Activated CD4-positive, alpha-beta T cell treated with anti-CD3 and anti-CD28 coated beads for 36 hours (primary cell): ENCODE data around the gene TAS1R3. TPM values are rescaled to one million over a fixed set of nuclear protein-coding genes. Genes with fewer than 3 reads are reported as not detected.

Source experiments
- ATAC-seq: fragments of 200-7000 bp; cut with Tn5 transposase; one replicate; pipeline ENCODE4 v1.10.0; 2021; ENCODE audit warnings: mild to moderate bottlenecking, moderate library complexity
- CTCF ChIA-PET: fragments of 350-600 bp; sonication (Branson Sonifier 250); formaldehyde crosslinking; loops from one replicate; lab custom pipeline; 2021; ENCODE audit warnings: antibody characterized with exemption; lab: Charles Lee
- POLR2A ChIA-PET: fragments of 350-600 bp; sonication (Branson Sonifier 250); formaldehyde crosslinking; loops from one replicate; lab custom pipeline; 2021; ENCODE audit warnings: antibody characterized with exemption, inconsistent platforms; lab: Charles Lee
- DNase-seq: peaks from one replicate; pipeline ENCODE4 v3.0.0-alpha.2; 2020
- H3K27ac Mint-ChIP-seq: one replicate; pipeline ENCODE4 v1.8.0; 2021; ENCODE audit warnings: mixed read lengths
- H3K27me3 Mint-ChIP-seq: one replicate; pipeline ENCODE4 v1.8.0; 2021; ENCODE audit warnings: mixed read lengths
- H3K36me3 Mint-ChIP-seq: one replicate; pipeline ENCODE4 v1.8.0; 2021; ENCODE audit warnings: low read depth, mixed read lengths
- H3K4me1 Mint-ChIP-seq: one replicate; pipeline ENCODE4 v1.8.0; 2021; ENCODE audit warnings: mixed read lengths
- H3K4me3 Mint-ChIP-seq: one replicate; pipeline ENCODE4 v1.8.0; 2021; ENCODE audit warnings: mild to moderate bottlenecking, moderate library complexity, mixed read lengths
- H3K9me3 Mint-ChIP-seq: one replicate; pipeline ENCODE4 v1.8.0; 2021; ENCODE audit warnings: low read depth, mixed read lengths
- intact Hi-C, 2 experiments: fragments of 100-400 bp; cut with DNase I in 1 of 2; cut with micrococcal nuclease in 1 of 2; formaldehyde crosslinking; loops; one replicate each; pipeline versions ENCODE4 v1.14.2 to v1.15.1; 2022 to 2024; cut with DNase I, micrococcal nuclease
- total RNA-seq, 2 experiments: library from RNA; stranded (reverse); gene quantifications; one replicate each; pipeline ENCODE4 v1.2.3, GENCODE V29; 2021

Gene TAS1R3
- total RNA-seq, 2 experiments from 2014 or later = 0.28 to 0.41 TPM

- no peak overlapping the region for H3K27ac Mint-ChIP-seq
- ATAC-seq = no peak
- intact Hi-C loops = no loop called here
- no peak overlapping the region for H3K4me3 Mint-ChIP-seq
- no peaks in the 10 kb centered on the region for H3K9me3 Mint-ChIP-seq
- peaks cover 20% of the 10 kb centered on the region for H3K4me1 Mint-ChIP-seq
- no peaks in the 10 kb centered on the region for H3K27me3 Mint-ChIP-seq
- ChIA-PET POLR2A (no interaction called here), CTCF (no interaction called here)
- DNase-seq = no peak
- H3K36me3 Mint-ChIP-seq = peaks cover 11% of the 10 kb centered on the region
These were observed 14.3 kb downstream of the TAS1R3 start for GRCh38 chr1:1345384-1345783.

DNA sequence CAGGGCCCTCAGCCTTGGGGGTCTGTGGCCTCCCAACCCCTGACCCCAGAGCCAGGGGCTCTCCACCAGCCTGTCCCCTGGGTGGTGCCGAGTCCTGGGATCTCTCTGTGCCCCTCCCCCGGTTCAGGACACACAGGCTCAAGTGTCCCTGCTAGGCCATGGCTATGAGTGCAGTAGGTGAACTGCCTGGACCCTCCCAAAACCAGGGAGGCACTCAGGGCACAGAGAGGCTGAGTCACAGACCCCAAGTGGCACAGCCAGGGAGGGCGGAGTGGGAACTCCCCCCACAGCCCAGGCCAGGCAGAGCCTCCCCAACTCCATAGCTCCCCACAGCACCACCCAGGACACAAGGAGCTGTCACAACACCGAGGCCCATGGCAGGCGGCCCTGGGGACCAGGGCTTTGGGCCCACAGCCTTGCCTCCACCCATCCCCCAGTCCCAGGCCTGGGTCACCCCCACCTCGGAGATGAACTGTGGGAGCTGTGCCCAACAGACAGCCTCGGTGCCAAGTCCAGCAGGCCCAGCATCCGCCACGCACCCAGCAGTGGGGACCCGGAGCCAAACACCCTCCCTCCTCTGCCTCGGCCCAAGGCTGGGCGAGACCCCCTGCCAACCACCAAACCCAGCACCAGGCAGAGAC is 14.9 kb downstream of the TAS1R3 start:
- no peak for DNase-seq
- H3K4me1 Mint-ChIP-seq = peaks cover 20% of the 10 kb centered on the region
- intact Hi-C loops = no loop called here
- no peak overlapping the region for H3K27ac Mint-ChIP-seq
- CTCF ChIA-PET = no interaction called here
- H3K4me3 Mint-ChIP-seq = no peak overlapping the region
- no peaks in the 10 kb centered on the region for H3K27me3 Mint-ChIP-seq
- ATAC-seq = no peak
- no peaks in the 10 kb centered on the region for H3K9me3 Mint-ChIP-seq
- H3K36me3 Mint-ChIP-seq = peaks cover 6% of the 10 kb centered on the region
- POLR2A ChIA-PET = interaction anchor here (0.7 kb wide), 1 partner anchor 14 kb away, joined by 3 read pairs; no protein-coding TSS in a partner anchor

GRCh38 chr1:1346501-1346890 is 15.4 kb downstream of the TAS1R3 start:
- H3K27ac Mint-ChIP-seq = no peak overlapping the region
- peaks cover under 1% of the 10 kb centered on the region for H3K36me3 Mint-ChIP-seq
- no peaks in the 10 kb centered on the region for H3K9me3 Mint-ChIP-seq
- no peak for ATAC-seq
- POLR2A ChIA-PET = interaction anchor here (0.7 kb wide), 1 partner anchor 15 kb away, joined by 3 read pairs; no protein-coding TSS in a partner anchor
- intact Hi-C loops = no loop called here
- peaks cover 20% of the 10 kb centered on the region for H3K4me1 Mint-ChIP-seq
- DNase-seq = no peak
- CTCF ChIA-PET = interaction anchor here (1.9 kb wide), 1 partner anchor 25 kb away, joined by 10 read pairs; no protein-coding TSS in a partner anchor
- no peaks in the 10 kb centered on the region for H3K27me3 Mint-ChIP-seq
- no peak overlapping the region for H3K4me3 Mint-ChIP-seq

- Mint-ChIP-seq H3K27ac (no peak overlapping the region), H3K9me3 (no peaks in the 10 kb centered on the region), H3K4me1 (peaks cover 20% of the 10 kb centered on the region), H3K4me3 (peak overlapping the region; percentile 74), H3K27me3 (peaks cover 1% of the 10 kb centered on the region), H3K36me3 (no peaks in the 10 kb centered on the region)
- CTCF ChIA-PET = interaction anchor here (1.9 kb wide), 1 partner anchor 25 kb away, joined by 10 read pairs; no protein-coding TSS in a partner anchor
- DNase-seq = no peak
- POLR2A ChIA-PET = interaction anchor here (0.7 kb wide), 1 partner anchor 16 kb away, joined by 3 read pairs; no protein-coding TSS in a partner anchor
- intact Hi-C loops = no loop called here
- no peak for ATAC-seq
These were observed 16.0 kb downstream of the TAS1R3 start for GRCh38 chr1:1347026-1347595.

GRCh38 chr1:1347663-1348419 is 16.8 kb downstream of the TAS1R3 start:
- Mint-ChIP-seq H3K9me3 (no peaks in the 10 kb centered on the region), H3K4me3 (peak overlapping the region; percentile 74), H3K36me3 (no peaks in the 10 kb centered on the region), H3K27me3 (peaks cover 8% of the 10 kb centered on the region), H3K27ac (no peak overlapping the region), H3K4me1 (peaks cover 23% of the 10 kb centered on the region)
- ChIA-PET POLR2A (interaction anchor here (0.5 to 0.7 kb wide), 3 partner anchors 33 to 534 kb away, joined by 3 to 5 read pairs (median 3); no protein-coding TSS in a partner anchor), CTCF (interaction anchor here (0.5 to 1.9 kb wide), 3 partner anchors 24 to 474 kb away, joined by 3 to 10 read pairs (median 3); no protein-coding TSS in a partner anchor)
- no peak for ATAC-seq
- intact Hi-C loops = loop anchor here in 1 of 2 experiments (2.0 kb wide), 2 partner anchors 75 to 87 kb away; partner anchors contain the start of genes UBE2J2 and VWA1
- DNase-seq = no peak

DNA sequence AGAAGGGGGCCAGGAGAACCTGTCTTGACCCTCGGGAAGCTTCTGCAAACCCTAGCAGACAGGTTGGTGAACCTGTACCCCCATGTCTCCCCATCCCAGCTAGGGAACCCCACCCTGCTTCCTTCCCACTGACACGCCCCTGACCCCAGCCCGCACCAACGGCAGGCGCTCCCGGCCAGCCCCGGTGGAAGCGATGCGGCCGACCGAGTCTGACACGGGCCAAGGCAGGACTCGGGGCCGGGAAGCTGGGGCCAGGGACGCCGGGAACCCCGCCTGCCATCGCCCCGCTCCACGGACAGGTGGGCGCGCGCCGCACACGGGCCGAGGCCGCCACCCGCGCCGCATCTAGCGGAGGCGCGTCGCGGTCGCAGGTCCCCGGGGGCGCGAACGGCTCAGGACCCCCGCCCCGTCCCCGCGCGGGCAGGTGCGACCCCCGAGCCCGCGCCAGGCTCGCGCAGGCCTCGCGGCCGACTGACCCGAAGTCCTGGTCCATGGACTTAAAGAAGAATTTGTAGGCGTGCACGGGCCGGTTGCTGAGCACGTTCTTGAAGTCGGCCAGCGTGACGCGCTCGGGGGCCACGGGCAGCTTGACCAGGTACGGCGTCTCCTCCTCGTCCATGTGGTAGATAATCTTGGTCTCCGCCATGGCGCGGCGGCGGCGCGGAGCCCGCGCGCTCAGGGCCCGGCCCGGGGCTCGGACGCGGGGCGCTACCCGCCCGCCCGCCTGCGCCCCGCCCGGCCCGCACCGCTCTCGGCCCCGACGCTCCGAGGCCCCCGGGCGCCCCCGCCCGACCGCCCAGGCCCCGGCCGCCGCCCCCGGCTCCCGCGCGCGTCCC is 17.6 kb downstream of the TAS1R3 start:
- Mint-ChIP-seq H3K9me3 (no peaks in the 10 kb centered on the region), H3K27me3 (peaks cover 8% of the 10 kb centered on the region), H3K4me1 (peaks cover 23% of the 10 kb centered on the region), H3K4me3 (peak overlapping the region; percentile 74), H3K27ac (no peak overlapping the region), H3K36me3 (no peaks in the 10 kb centered on the region)
- ChIA-PET CTCF (interaction anchor here (0.5 to 1.9 kb wide), 2 partner anchors 23 to 473 kb away, joined by 3 to 10 read pairs; no protein-coding TSS in a partner anchor), POLR2A (interaction anchor here (0.5 to 0.7 kb wide), 3 partner anchors 34 to 533 kb away, joined by 3 to 5 read pairs (median 3); no protein-coding TSS in a partner anchor)
- intact Hi-C loops = loop anchor here in 1 of 2 experiments (1.0 to 2.0 kb wide), 12 partner anchors 24 to 289 kb away; partner anchors contain the start of genes ATAD3B, AURKAIP1, B3GALT6 and C1orf159
- ATAC-seq = peak; percentile 31
- DNase-seq = no peak

GRCh38 chr1:1349256-1350012 is 18.4 kb downstream of the TAS1R3 start, which contains the start of gene DVL1:
Gene DVL1, minus strand, starts transcription at chr1:1349418. Its CDS starts 353 bp downstream, at chr1:1349065.
- H3K36me3 Mint-ChIP-seq = no peaks in the 10 kb centered on the region
- POLR2A ChIA-PET = no interaction called here
- ATAC-seq = peak; percentile 71
- intact Hi-C loops = loop anchor here in 1 of 2 experiments (1.0 to 2.0 kb wide), 12 partner anchors 25 to 290 kb away; partner anchors contain the start of genes ATAD3B, AURKAIP1, B3GALT6 and C1orf159
- peaks cover 25% of the 10 kb centered on the region for H3K4me1 Mint-ChIP-seq
- CTCF ChIA-PET = no interaction called here
- peak; percentile 81 for DNase-seq
- H3K27ac Mint-ChIP-seq = no peak within 1 kb of the TSS
- H3K9me3 Mint-ChIP-seq = no peaks in the 10 kb centered on the region
- peak within 1 kb of the TSS; percentile 74 for H3K4me3 Mint-ChIP-seq
- H3K27me3 Mint-ChIP-seq = peaks cover 11% of the 10 kb centered on the region

DNA sequence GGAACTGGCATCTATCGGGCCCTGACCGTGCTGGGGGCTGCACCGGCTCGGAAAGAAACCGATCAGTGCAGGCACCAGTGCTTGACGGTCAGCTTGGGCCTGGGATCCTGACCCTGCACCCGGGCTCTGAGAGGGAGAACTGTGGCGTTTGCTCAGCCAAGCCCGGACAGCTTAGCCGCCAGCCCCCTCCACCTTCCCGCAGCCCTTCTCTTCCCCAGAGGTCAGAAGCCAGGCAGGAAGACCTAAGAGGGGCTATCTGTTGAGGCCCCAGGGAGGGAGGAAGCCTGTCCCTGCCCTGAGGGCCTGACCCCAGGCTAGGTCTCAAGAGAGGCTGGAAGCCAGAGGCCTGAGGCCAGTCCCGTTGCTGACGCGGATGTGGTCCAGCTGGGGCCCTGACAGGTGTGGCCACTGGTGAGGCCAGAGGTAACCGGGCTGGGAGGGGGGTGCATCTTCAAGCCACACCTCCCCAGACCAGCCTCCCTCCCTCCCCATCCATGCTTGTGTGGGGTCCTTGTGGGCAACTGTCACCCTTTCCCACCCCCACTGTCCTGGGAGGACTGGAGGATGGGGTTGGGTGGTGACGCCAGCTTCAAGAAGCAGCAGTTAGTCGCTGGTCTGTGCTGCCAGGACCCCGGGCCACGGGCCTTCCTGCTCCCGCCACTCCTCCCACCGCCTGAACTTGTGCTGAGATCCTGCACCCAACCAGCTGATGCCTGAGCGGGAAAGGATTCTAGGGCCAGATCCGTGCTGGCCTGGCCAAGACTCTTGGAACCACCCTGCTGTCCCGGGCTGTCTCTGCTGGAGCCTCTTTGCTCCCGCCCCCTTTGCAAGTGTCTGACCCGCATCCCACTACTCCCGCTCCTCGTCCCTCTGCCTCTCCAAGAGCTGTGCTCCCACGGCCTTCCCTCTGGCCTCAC is 20.7 kb downstream of the TAS1R3 start:
- Mint-ChIP-seq H3K27me3 (peaks cover 11% of the 10 kb centered on the region), H3K36me3 (no peaks in the 10 kb centered on the region), H3K9me3 (no peaks in the 10 kb centered on the region), H3K27ac (no peak overlapping the region), H3K4me3 (peak overlapping the region; percentile 51), H3K4me1 (peaks cover 16% of the 10 kb centered on the region)
- CTCF ChIA-PET = interaction anchor here (0.9 to 1.6 kb wide), 2 partner anchors 14 to 20 kb away, joined by 3 to 4 read pairs; no protein-coding TSS in a partner anchor
- no peak for DNase-seq
- intact Hi-C loops = no loop called here
- ATAC-seq = no peak
- POLR2A ChIA-PET = no interaction called here

DNA sequence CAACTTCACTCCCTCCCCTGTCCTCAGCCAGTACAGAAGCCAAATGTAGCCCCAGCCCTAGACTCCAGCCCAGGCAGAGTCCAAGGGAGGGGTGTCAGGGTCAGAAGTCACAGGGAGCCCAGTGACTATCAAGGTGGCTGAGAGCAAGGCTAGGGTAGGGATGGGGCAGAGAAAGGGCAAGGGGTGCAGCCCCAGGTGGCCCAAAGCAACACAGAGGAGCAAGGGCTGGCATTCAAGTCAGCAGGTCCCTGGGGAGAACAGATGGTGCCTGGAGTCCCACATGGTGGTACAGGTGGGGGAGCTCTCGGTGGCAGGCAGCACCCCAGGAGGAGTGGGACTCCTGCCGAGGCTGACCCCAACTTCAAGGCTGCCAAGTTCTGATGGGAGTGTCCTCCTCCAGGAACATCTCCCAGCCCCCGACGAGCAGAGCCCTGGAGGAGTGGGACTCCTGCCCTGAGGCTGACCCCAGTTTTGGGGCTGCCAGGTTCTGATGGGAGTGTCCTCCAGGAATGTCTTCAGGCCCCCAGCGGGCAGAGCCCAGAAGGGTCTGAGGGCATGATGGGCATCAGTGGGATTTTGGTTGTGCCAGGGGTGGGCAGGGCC is 21.8 kb downstream of the TAS1R3 start:
- ChIA-PET CTCF (interaction anchor here (1.6 kb wide), 1 partner anchor 18 kb away, joined by 4 read pairs; no protein-coding TSS in a partner anchor), POLR2A (no interaction called here)
- intact Hi-C loops = no loop called here
- Mint-ChIP-seq H3K27ac (no peak overlapping the region), H3K27me3 (peaks cover 14% of the 10 kb centered on the region), H3K9me3 (no peaks in the 10 kb centered on the region), H3K36me3 (no peaks in the 10 kb centered on the region), H3K4me3 (no peak overlapping the region), H3K4me1 (peaks cover 6% of the 10 kb centered on the region)
- no peak for DNase-seq
- ATAC-seq = no peak
